LoVo (cell line): Measurements from ENCODE around the gene PTPN1.
"Not testable (repeated sequence)": the region's sequence is repeated elsewhere in the genome, so short reads cannot be mapped to it uniquely, and the experiment has no call there.

Experiments used
- DNase-seq: peaks from one replicate; pipeline ENCODE4 v3.0.0-alpha.2; 2016; ENCODE audit warnings: low spot score

PTPN1 gene

GRCh38 chr20:50532221-50532620, 22.0 kb downstream of the PTPN1 start:
- DNase-seq, result no peak

DNA sequence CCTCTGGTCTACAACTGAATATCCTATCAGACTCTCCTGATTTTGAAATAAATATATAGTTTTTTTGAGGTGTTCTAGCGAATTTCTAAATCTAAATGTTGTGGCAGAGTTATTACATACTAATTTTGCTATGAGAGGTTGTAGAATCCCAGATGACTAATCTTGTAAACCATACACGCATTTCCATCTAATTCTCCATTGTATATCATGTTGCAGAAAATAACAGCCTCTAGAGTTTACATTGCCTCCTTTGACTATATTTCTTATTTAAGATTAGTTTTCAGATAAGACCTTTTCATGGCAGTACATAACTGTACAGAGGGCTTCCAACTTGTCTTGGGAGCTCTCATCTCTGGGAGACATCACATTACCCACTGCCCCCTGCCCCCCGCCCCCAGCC, 22.9 kb downstream of the PTPN1 start:
- no peak for DNase-seq

DNA sequence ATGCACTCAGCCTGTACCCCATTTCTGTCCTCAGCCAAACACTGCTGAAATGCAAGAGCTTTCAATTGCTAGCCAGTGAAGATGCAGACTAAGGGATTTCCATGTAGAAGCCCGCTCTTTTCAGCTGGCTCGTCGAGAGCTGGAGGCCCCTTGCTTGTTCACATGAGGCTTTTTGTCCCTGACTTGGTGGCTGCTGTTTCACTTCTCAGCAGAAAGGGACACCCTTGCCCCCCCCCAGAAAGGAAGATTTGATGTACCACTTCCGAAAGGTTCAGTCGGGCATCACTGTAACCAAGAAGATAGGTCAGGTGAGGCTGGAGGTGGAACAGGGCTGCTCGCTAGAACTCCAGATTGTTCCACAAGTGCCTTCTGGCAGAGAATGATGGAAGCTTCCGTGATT, 23.3 kb downstream of the PTPN1 start:
- DNase-seq, result no peak

DNA sequence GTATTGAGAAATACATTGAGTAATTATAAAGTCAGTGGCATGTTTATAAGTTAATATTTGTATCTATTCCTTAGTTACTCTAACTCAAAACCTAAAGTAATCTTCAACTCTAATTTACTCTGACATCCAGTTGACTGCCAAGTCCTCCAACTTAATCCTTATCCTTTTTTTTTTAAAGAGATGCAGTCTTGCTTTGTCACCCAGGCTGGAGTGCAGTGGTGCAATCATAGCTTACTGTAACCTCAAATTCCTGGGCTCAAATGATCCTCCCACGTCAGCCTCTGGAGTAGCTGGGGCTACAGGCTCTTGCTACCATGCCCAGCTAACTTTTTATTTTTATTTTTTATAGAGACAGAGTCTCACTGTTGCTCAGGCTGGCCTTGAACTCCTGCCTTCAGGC, 24.4 kb downstream of the PTPN1 start:
- no peak for DNase-seq

GRCh38 chr20:50535162-50535561, 25.0 kb downstream of the PTPN1 start:
- no peak for DNase-seq

DNA sequence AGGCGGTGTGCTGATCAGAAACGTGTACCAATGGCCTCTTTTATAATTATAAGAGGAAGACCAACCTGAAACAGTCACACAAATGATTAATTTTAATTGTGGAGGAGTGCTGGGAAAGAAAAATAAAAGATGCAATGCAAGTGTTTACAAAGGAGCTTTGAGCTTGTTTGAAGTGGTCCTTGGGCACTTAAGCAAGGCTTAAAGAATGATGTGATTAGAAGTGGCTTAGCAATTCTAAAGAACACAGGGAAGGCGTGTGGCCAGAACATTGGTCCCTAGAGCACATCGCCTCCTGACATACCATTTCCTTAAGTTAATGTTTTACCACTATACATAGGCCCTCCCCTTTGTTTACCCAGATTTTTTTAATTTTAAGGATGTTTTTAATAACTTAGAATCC, 26.1 kb downstream of the PTPN1 start:
- DNase-seq, result no peak

GRCh38 chr20:50537546-50538201, 27.5 kb downstream of the PTPN1 start:
- DNase-seq, result no peak

DNA sequence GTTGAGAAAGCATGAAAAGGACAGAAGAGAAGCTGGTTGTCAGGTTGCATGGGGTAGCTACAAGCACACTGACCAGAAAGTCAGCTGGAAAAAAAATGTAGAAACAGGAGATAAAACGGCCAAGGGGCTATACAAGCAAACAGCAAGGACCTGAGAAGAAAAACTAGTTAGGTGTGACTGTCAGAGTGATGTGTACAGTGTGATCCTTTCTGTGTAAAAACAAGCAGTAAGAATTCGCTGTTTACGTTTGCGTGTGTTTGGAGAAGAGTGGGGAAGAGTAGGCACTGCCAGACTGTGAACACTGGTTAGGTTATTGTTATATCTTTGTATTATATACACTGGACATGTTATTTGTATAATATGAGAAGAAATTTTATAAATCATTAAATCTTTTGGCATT, 28.1 kb downstream of the PTPN1 start:
- DNase-seq, result no peak

GRCh38 chr20:50539798-50540197, 29.6 kb downstream of the PTPN1 start:
- not testable (repeated sequence) for DNase-seq

DNA sequence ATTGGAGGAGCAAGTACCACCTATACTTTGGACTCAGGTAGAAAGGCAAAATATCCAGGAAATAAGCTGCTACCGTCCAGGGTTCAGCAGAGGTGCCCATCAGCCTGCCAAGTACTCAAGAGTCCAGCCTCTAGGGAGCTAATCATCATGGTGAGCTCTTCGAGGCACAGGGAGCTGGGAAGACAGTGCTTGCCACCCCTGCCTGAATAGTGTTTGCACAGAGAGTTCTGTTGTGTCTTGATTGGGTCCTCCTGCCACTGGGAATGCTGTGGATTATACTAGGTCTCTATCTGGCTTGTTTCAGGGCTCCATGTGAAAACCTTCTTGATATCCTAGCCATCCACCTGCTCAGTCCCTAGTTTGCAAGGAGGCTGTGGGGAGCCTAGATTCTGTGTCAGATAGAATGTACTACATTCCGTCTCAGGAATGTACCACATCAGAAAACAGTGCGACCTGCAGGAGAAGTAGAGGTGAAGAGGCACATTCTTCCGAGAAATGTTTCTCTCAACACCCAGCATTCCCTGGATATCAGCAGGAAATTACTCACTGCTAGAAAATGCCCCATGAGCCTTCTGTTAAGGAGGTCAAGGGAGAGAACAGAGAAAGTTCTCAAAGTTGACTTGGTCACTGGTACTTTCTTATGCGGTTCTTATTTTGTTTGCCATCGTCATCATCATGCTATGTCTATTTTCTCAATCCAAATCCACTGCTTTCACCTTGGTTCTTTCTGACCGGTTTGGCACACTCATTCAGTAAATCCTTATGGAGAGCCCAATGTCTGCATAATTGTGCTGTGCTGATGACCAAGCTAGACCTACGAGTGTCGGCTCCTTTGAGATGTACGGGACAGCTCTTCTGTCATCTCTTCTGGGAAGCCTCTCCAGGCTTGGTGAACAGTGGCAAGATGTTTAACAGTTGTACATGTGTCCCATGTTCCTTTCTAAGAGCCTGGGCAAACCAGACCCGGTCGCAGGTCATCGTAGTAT, 30.7 kb downstream of the PTPN1 start:
- peak; percentile 50 for DNase-seq

- DNase-seq, result no peak
Observed at GRCh38 chr20:50541606-50542041, 31.4 kb downstream of the PTPN1 start.

- DNase-seq, result no peak
Observed at GRCh38 chr20:50543326-50543725, 33.1 kb downstream of the PTPN1 start.

GRCh38 chr20:50545126-50545525, 34.9 kb downstream of the PTPN1 start:
- DNase-seq, result no peak

GRCh38 chr20:50546729-50547314, 36.6 kb downstream of the PTPN1 start:
- DNase-seq, result no peak

DNA sequence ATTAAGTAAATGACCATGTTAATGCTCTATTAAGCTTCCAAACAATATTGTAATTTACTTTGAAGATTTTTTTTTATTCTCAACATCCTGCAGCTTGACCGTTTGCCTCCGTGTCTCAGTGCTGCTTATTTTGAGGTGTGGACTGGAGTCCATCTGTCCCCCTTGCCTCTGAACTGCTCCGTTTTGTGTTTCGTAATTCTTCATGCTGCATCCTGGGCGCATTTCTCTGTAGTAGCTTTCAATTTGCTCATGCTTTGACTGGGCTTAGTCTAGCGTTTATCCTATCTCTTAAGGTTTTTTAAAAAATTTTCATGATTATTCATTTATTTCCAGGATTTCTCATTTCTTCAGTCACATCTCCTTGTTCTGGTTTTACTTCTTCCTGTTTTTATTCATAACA, 37.8 kb downstream of the PTPN1 start:
- DNase-seq, result no peak

DNA sequence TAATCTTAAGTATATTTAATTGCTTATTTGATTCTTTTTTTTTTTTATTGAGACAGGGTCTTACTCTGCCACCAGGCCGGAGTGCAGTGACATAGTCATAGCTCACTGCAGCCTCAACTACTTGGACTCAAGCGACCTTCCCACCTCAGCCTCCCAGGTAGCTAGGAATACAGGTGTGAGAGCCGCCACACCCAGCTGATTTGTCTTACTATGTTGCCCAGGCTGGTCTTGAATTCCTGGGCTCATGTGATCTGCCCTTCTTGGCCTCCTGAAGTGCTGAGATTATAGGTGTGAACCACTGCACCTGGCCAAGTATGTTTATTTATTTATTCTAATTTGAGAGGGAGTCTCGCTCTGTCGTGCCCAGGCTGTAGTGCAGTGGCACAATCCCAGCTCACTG, 38.2 kb downstream of the PTPN1 start:
- DNase-seq, result no peak

DNA sequence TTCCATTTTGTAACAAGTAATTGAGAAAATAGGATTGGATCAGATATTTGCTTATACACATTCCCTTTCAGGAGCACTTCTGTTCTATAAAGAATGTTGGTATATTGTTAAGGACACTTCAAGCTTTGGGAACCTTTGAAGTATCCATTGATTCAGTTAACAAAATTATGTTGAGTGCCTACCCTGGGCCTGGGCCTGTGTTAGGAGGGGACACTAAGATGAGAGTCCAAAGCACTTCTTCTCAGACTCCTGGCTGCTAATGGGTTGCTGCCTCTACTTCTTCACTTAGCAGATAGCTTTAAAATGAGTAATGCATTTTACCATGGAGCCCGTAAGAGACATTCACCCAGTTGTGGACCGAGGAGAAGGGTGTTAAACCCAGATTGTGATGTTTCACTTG, 40.3 kb downstream of the PTPN1 start:
- no peak for DNase-seq

GRCh38 chr20:50551288-50551687, 41.1 kb downstream of the PTPN1 start:
- no peak for DNase-seq

DNA sequence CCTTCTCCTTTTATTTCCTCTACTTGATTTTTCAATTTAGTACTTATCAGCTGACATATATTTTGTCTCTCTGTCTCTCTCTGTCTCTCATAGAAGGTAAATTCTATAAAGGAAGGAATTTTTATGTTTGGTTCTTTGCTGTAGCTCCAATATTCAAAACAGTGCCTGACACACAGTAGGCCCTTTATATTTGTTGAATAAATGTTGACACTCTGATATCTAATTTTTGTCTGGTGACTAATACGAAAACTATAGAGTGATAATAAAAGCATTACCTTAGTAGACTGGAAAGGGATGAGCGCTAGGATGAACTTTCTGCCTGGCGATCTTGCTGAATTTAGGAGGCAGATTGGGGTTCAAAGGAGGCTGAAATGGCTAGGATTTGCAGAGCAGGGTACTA, 42.8 kb downstream of the PTPN1 start:
- no peak for DNase-seq

- no peak for DNase-seq
Observed at GRCh38 chr20:50554694-50555579, 44.8 kb downstream of the PTPN1 start.

GRCh38 chr20:50555662-50556061, 45.5 kb downstream of the PTPN1 start:
- DNase-seq, result no peak

DNA sequence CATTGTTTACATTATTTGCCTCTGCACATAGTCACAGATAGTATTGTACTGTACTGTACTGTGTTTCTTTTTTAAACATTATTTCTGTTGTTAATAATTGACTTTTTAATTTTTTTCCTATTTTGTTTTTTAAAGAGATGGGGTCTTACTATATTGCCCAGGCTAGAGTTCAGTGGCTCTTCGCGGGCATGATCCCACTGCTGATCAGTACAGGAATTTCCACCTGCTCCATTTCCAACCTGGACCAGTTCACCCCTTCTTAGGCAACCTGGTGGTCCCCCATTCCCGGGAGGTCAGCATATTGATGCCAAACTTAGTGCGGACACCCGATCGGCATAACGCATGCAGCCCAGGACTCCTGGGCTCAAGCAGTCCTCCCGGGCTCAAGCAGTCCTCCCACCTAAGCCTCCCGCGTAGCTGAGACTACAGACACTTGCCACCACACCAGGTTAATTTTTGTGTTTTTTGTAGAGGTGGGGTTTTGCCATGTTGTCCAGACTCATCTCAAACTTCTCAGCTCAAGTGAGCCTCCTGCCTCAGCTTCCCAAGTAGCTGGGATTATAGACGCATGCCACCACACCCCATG, 47.5 kb downstream of the PTPN1 start:
- DNase-seq, result no peak
